ENCODE data around the gene CACNG3. TPM values are rescaled to one million over a fixed set of nuclear protein-coding genes. Genes with fewer than 3 reads are reported as not detected.

Gene CACNG3
- not detected in 2 replicates for polyA plus RNA-seq
- not detected in 2 replicates for polyA minus RNA-seq

- Histone ChIP-seq H3K9me3 (ENCODE audit: low read length) (no peaks in the 10 kb centered on the region), H2AFZ (ENCODE audit: low read depth, low read length) (no peak within 1 kb of the TSS), H3K9ac (ENCODE audit: low read length) (peak within 1 kb of the TSS; percentile 36), H3K79me2 (replicated peaks; ENCODE audit: insufficient read depth, low read length) (no peaks in the 10 kb centered on the region), H3K9me2 (ENCODE audit: insufficient read depth, low read length) (no peaks in the 10 kb centered on the region), H3K27me3 (ENCODE audit: insufficient read depth, low read depth, low read length) (peaks cover 70% of the 10 kb centered on the region), H3K36me3 (ENCODE audit: insufficient read depth, low read length) (no peaks in the 10 kb centered on the region), H3K4me3 (ENCODE audit: low read length) (peak within 1 kb of the TSS; percentile 66), H3F3A (ENCODE audit: insufficient read depth, low read length, poor library complexity, severe bottlenecking) (no peaks in the 10 kb centered on the region), H3K4me2 (ENCODE audit: low read length) (peak within 1 kb of the TSS; percentile 69), H3K27ac (ENCODE audit: low read length) (no peak within 1 kb of the TSS), H4K20me1 (ENCODE audit: insufficient read depth) (no peaks in the 10 kb centered on the region)
- no peak for TF ChIP-seq EZH2 (IDR thresholded peaks at IDR 0.05; ENCODE audit: borderline replicate concordance, insufficient read depth, low read length, poor library complexity, severe bottlenecking)
- TF ChIP-seq REST (IDR thresholded peaks at IDR 0.05; ENCODE audit: borderline replicate concordance) = peak; percentile 87
Measured at GRCh38 chr16:24255456-24256371, at the start of gene CACNG3. Gene CACNG3, plus strand, starts transcription at chr16:24256335. Its CDS starts 420 bp downstream, at chr16:24256755.

GRCh38 chr16:24206926-24207325 lies 49.2 kb upstream of the CACNG3 start:
- no peaks in the 10 kb centered on the region for H3K9me2 ChIP-seq (ENCODE audit: insufficient read depth, low read length)
- H3K9ac ChIP-seq (ENCODE audit: low read length) = no peak overlapping the region
- H4K20me1 ChIP-seq (ENCODE audit: insufficient read depth) = no peaks in the 10 kb centered on the region
- no peak overlapping the region for H3K27ac ChIP-seq (ENCODE audit: low read length)
- H3K79me2 ChIP-seq (replicated peaks; ENCODE audit: insufficient read depth, low read length) = no peaks in the 10 kb centered on the region
- no peak overlapping the region for H2AFZ ChIP-seq (ENCODE audit: low read depth, low read length)
- no peaks in the 10 kb centered on the region for H3K9me3 ChIP-seq (ENCODE audit: low read length)
- H3F3A ChIP-seq (ENCODE audit: insufficient read depth, low read length, poor library complexity, severe bottlenecking) = no peaks in the 10 kb centered on the region
- H3K36me3 ChIP-seq (ENCODE audit: insufficient read depth, low read length) = no peaks in the 10 kb centered on the region
- no peak overlapping the region for H3K4me3 ChIP-seq (ENCODE audit: low read length)
- no peak overlapping the region for H3K4me2 ChIP-seq (ENCODE audit: low read length)
- H3K27me3 ChIP-seq (ENCODE audit: insufficient read depth, low read depth, low read length) = no peaks in the 10 kb centered on the region
- TF ChIP-seq REST (IDR thresholded peaks at IDR 0.05; ENCODE audit: borderline replicate concordance) (no peak), SMC3 (conservative IDR thresholded peaks at IDR 0.05; ENCODE audit: poor library complexity) (no peak), EZH2 (IDR thresholded peaks at IDR 0.05; ENCODE audit: borderline replicate concordance, insufficient read depth, low read length, poor library complexity, severe bottlenecking) (no peak), RAD21 (conservative IDR thresholded peaks at IDR 0.05) (no peak), MXI1 (conservative IDR thresholded peaks at IDR 0.05; ENCODE audit: poor library complexity, severe bottlenecking) (no peak), EP300 (conservative IDR thresholded peaks at IDR 0.05; ENCODE audit: poor library complexity, severe bottlenecking) (no peak), CTCF (IDR thresholded peaks at IDR 0.05; ENCODE audit: poor library complexity, severe bottlenecking) (no peak), POLR2AphosphoS5 (IDR thresholded peaks at IDR 0.05) (no peak), TAF1 (IDR thresholded peaks at IDR 0.05; ENCODE audit: low read depth) (no peak)

Measured in neural cell (in vitro differentiated cells).